ENCODE results near the gene FIGLA. TPM values are rescaled to one million over a fixed set of nuclear protein-coding genes. Genes with fewer than 3 reads are reported as not detected.

The FIGLA gene
- total RNA-seq, 1 experiment from 2014 or later: not detected

DNA sequence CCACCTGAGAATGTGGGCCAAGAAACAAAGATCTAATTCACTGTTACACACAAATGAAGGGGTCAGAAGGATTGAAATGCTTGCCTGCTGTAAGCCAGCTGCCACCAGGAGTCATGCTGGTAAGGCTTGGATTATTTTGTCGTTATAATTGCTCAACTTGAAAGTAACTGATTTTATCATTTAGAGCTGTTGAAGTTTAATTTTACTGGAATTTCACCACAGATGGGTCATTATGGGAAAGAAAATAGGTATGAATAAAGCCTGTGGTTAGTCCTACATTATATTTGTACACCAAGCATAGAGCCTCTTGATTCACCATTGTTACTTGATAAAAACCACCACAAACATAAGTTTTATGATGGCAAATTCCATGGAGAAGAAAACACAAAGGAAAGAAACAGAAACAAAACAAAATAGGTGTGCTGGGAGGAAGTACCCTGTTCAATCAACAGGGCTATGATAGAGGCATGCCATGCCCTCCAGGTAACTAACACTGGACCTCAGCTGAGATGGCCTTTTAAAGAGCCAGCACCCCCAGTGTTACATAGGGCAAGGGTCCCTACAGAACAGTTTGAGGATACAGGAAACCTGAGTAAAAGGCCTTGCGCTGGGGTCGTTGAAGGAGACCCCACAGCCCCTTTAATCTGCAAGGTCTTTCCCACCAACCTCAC, 27.0 kb upstream of the FIGLA start:
- H3K18ac ChIP-seq (ENCODE audit: insufficient read length, low read depth, low read length): no peak overlapping the region
- no peak overlapping the region for H3K4ac ChIP-seq (ENCODE audit: low read depth, low read length)
- no peak overlapping the region for H3K56ac ChIP-seq (ENCODE audit: insufficient read length, low read depth, low read length)
- no peak overlapping the region for H3K14ac ChIP-seq (ENCODE audit: insufficient read depth, low read length)
- H3K23ac ChIP-seq (ENCODE audit: insufficient read length, low read depth, low read length): no peak overlapping the region
- H2BK120ac ChIP-seq (ENCODE audit: low read depth, low read length, poor library complexity, severe bottlenecking): no peak overlapping the region
- Mint-ChIP-seq H3K4me3 (no peak overlapping the region), H3K9me3 (no peaks in the 10 kb centered on the region), H3K27ac (no peak overlapping the region), H3K36me3 (ENCODE audit: insufficient read depth in 1 of 3, low read depth in 3 of 3) (no peaks in the 10 kb centered on the region), H3K27me3 (ENCODE audit: low read depth) (peaks cover 58% of the 10 kb centered on the region), H3K4me1 (peaks cover 6 to 9% of the 10 kb centered on the region in 2 experiments)
- H4K91ac ChIP-seq (ENCODE audit: insufficient read length, low read depth, low read length): no peak overlapping the region
- no peaks in the 10 kb centered on the region for H3K23me2 ChIP-seq (ENCODE audit: insufficient read length, low read depth, low read length, poor library complexity, severe bottlenecking)
- H2BK5ac ChIP-seq (ENCODE audit: insufficient read length, low read length): no peak overlapping the region
- H3K79me2 ChIP-seq (ENCODE audit: insufficient read depth, low read length): no peaks in the 10 kb centered on the region
- WGBS (ENCODE audit: extremely low coverage, insufficient read length, low lambda C conversion rate): no CpG with 5 or more reads among the region's 3 CpGs
- H3K9ac ChIP-seq (ENCODE audit: extremely low read depth, insufficient read length, low read length): no peak overlapping the region
- no peak overlapping the region for H2BK15ac ChIP-seq (ENCODE audit: low read depth, low read length)
- H2AK5ac ChIP-seq (ENCODE audit: insufficient read length, low read length): no peak overlapping the region
- H2BK12ac ChIP-seq (ENCODE audit: insufficient read length, low read depth, low read length): no peak overlapping the region
- no peaks in the 10 kb centered on the region for H3K4me1 ChIP-seq (ENCODE audit: insufficient read depth, low read length)
- H3K27ac ChIP-seq (ENCODE audit: insufficient read length, low read depth, low read length): no peak overlapping the region
- H3K9me3 ChIP-seq (ENCODE audit: control insufficient read depth, low read depth, low read length): no peaks in the 10 kb centered on the region
- no peaks in the 10 kb centered on the region for H4K20me1 ChIP-seq (ENCODE audit: control insufficient read depth, insufficient read depth, insufficient read length)
- no peak for DNase-seq
- H2BK20ac ChIP-seq (ENCODE audit: low read depth, low read length, poor library complexity, severe bottlenecking): no peak overlapping the region
- H3T11ph ChIP-seq (ENCODE audit: low read length): no peak overlapping the region
- H4K8ac ChIP-seq (replicated peaks; ENCODE audit: insufficient read length, low read depth, low read length): no peak overlapping the region
- TF ChIP-seq, protein P1, sequence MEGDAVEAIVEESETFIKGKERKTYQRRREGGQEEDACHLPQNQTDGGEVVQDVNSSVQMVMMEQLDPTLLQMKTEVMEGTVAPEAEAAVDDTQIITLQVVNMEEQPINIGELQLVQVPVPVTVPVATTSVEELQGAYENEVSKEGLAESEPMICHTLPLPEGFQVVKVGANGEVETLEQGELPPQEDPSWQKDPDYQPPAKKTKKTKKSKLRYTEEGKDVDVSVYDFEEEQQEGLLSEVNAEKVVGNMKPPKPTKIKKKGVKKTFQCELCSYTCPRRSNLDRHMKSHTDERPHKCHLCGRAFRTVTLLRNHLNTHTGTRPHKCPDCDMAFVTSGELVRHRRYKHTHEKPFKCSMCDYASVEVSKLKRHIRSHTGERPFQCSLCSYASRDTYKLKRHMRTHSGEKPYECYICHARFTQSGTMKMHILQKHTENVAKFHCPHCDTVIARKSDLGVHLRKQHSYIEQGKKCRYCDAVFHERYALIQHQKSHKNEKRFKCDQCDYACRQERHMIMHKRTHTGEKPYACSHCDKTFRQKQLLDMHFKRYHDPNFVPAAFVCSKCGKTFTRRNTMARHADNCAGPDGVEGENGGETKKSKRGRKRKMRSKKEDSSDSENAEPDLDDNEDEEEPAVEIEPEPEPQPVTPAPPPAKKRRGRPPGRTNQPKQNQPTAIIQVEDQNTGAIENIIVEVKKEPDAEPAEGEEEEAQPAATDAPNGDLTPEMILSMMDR (conservative IDR thresholded peaks at IDR 0.05): no peak
- H3K27me3 ChIP-seq (ENCODE audit: insufficient read depth, low read length): no peaks in the 10 kb centered on the region
- H4K5ac ChIP-seq (ENCODE audit: insufficient read length, low read depth, low read length): no peak overlapping the region
- H3K79me1 ChIP-seq (ENCODE audit: insufficient read depth, low read depth, low read length, poor library complexity, severe bottlenecking): no peaks in the 10 kb centered on the region
- no peak overlapping the region for H2AFZ ChIP-seq (ENCODE audit: low read length)
- H3K4me2 ChIP-seq (ENCODE audit: insufficient read depth, insufficient read length, low read length): no peak overlapping the region

Measured in H9 (cell line).